Measurements from ENCODE around the gene IDH2.
"Not testable (repeated sequence)": the region's sequence is repeated elsewhere in the genome, so short reads cannot be mapped to it uniquely, and the experiment has no call there.

The IDH2 gene

DNA sequence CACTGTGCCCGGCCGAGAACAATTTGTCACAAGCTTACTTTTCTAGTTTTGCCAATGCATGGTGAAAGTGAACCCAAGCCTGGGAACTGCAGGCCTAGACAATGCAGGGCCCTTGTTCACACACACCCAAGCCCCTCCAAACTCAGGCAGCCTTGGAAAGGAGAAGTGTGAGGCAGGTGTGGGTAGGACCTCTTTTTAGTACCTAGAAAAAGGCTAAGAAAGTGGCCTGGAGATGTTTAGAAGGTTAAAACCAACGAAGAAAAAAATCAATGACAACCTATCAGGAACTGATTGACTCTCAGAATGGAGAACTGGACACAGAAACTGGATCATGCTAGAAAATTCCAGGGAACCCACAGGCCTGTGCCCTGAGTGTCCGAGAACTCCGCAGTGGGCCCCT is 18.8 kb downstream of the IDH2 start:
- FAIRE-seq: no peak

DNA sequence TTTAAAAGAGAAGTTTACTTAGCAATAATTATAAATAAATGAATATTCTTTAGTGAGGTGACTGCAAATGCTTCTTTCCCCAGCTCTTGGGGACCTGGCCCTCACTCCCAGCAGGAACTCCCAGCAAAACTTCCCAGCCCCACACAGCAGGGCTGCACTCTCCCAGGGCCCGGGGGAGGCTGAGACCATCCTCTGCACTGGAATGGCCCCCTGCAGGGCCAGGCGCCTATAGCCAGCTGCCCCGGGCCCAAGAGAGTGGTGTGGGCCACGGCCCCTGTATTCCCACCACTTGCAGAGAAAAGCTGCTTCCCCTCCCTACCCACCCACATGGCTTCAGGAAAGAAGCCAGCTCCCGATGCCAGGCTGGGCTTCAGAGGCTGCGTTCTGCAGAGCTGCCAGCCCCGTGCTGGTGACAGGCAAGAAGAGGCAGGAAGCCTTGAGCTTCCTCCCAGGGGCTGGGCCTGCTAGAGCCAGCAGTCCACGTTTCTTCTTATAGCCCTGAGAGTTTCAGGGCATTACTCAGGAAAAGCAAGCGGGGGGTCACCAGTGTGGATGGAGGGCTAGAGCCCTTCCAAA is 20.0 kb downstream of the IDH2 start:
- no peak for FAIRE-seq

DNA sequence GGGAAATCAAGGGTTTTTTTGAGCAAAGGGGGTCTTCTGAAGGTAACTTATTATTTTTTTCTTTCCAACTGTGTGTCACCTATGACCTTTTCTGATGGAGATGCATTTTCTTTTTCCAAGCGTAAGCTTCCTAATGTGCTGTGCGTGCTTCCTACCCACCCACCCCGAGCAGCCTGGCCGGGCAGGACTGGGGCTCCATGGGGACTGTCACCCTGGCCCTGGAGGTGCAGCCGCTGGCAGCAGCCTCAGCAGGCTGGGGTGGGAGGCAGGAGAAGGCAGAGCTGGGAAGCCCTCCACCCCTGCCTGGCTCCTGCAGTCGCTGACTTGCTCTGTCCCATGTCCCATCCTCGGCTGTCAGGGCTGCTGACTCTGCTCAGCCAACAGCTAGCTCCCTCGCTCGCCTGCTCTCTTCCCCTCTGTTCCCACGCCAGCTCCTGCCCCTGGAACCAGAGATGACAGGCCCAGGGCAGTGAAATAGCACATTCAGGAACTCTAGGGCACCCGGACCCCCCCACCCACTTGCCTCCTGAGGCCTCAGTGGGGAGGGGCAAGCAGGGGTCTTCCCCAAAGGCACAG is 21.4 kb downstream of the IDH2 start:
- FAIRE-seq: no peak

GRCh38 chr15:90080458-90080755 is 21.9 kb downstream of the IDH2 start:
- no peak for FAIRE-seq

- FAIRE-seq: no peak
Measured at GRCh38 chr15:90079619-90080457, 22.4 kb downstream of the IDH2 start.

- FAIRE-seq: no peak
Measured at GRCh38 chr15:90078965-90079364, 23.3 kb downstream of the IDH2 start.

GRCh38 chr15:90076716-90077115 is 25.6 kb downstream of the IDH2 start:
- FAIRE-seq: no peak

DNA sequence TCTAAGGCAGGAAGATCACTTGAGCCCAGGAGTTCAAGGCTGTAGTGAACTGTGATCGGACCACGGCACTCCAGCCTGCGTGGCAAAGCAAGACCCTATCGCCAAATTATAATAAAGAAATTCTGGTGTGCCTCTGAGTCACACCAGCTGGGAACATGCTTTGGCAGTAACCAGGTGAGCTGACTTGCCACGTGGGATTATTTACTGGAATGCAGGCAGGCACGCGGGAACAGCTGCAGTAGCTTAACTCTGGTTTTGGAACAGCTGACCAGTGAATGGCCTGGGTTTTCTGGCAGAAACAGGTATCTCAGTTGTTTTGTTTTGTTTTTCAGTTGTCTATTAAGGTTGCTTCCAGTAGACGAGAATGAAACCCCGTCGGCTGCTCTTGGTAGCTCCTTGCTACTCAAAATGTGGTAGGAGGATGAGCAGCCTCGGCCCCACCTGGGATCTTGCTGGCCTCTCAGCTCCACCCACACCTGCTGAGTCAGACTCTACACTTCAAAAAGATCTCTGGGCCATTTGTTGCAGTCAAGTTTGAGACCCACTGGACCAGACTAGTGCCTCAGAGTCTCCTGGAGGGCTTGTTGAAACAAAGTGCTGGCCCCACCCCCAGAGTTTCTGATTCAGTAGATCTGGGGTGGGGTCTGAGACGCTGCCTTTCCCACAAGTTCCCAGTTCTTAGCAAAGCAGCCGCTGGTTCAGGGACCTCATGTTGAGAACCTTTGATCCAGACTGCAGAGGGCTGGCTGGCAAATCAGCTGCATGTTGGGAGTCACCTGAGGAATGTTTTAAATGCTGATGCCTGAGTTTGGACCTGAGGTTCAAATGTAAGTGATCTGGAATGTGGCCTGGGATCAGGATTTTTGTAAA is 26.6 kb downstream of the IDH2 start:
- FAIRE-seq: no peak

DNA sequence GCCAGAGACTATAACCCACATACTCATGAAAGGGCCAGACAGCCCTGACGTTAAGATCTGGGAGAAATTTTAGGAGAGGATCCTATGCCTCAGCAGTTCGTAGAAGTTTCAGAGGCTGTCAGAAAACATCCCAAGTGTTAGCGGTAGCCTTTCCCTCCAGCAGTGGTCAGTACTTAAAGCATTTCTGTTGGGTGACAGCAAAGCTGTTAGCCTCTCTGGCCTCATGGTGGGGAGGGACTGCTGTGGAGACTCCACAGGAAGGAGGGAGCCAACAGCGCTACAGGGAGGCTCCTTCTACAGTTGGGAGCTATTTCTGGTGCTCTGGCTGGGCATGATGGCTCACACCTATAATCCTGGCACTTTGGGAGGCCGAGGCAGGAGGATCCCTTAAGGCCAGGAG is 27.4 kb downstream of the IDH2 start:
- no peak for FAIRE-seq

GRCh38 chr15:90074023-90074422 is 28.2 kb downstream of the IDH2 start:
- no peak for FAIRE-seq

DNA sequence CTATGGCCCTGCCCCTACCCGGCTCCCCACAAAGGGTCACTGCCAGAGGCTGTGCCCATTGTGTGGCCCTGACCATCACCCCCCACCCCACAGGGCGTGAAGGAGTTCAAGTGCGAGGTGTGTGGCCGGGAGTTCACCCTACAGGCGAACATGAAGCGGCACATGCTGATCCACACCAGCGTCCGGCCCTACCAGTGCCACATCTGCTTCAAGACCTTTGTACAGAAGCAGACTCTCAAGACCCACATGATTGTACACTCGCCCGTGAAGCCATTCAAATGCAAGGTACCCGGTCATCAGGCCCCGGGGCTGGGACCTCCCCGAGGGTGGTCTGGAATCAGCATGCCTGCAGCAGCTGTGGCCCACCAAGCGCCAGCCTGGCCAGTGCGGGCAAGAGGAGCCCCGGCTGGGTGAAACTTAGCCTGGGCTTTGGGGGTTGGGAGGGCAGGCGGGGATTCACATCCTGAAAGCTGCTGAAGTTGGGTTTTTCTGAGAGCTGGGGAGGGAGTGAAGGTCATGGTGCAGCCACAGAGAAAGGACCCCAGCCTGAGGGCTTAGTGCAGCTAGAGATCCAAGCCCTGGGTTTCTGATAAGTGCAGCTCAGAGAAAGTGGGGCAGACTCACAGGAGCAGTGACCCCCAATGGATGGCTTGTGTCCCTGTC is 29.2 kb downstream of the IDH2 start:
- no peak for FAIRE-seq

GRCh38 chr15:90071220-90071807 is 31.0 kb downstream of the IDH2 start:
- no peak for FAIRE-seq

DNA sequence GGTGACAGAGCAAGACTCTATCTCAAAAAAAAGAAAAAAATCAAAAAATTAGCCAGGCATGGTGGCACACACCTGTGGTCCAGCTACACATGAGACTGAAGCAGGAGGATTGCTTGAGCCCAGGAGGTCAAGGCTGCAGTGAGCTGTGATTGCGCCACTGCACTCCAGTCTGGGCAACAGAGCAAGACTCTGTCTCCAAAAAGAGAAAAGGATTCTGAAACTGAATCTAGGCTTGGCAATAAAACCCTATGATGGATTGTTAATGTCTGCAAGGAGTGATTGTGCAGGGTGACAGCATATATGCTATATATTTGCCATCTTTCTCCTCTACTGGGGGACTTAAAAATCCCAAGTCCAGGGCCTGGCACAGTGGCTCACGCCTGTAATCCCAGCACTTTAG is 31.6 kb downstream of the IDH2 start:
- FAIRE-seq: not testable (repeated sequence)

- FAIRE-seq: no peak
Measured at GRCh38 chr15:90067953-90068606, 34.2 kb downstream of the IDH2 start.

GRCh38 chr15:90067181-90067952 is 34.9 kb downstream of the IDH2 start:
- FAIRE-seq: no peak

GRCh38 chr15:90065682-90066049 is 36.6 kb downstream of the IDH2 start:
- no peak for FAIRE-seq

DNA sequence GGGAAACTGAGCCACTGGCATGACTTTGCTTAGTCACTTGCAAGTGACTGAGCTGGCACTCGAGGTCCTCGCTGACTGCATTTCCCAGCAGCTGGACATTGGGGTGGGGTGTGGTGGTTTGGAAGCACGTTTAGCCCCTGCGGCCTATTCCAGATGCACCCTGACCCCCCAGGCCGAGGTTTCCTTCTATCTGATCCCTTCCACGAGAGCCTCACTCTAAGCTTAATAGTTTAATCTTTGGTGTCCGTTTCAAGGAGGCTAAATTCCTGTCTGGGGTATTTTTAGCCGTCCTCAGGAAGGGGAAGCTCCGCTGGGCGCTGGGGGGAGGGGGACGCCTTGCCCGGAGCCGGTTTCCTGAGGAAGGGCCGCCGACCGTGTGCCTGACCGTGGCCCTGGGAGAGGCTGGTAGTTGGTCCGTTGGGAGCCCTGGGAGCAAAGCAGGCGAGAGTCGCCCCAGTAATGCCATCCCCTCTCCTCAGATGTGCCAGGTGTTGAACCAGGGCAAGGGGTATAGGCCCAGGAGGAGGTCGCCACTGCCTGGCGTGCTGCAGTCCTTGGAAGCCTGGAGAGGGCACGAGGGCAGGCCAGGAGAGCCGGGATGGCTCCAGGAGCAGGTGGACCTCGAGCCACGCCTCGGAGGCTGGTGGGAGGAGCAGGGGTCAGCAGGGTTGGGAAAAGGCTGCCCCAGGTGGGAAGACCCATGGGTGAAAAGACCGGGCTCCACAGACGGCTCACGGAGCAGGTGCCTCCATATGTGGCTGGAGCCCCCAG is 37.2 kb downstream of the IDH2 start:
- no peak for FAIRE-seq

DNA sequence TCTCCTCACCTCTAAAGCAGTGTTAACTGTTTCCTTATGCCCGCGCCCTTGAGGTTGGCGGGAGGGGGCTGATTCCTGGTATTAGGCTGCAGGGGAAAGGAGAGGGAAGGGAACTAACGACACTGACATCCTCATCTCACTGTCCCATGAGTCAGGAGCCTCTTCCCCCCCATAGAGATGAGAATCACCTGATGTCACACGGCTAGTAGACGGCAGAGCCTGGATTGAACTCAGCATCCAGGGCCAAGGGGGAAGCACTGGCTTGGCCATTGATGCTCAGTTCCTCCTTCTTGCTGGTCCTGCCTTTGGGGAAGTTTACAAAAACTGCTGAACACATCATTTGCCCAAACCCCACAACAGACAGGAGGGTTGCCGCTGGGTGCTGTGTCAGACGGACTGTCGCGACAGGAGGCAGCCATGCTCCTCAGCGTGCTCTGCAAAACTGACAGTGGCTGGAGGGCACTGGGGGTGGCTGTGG is 38.5 kb downstream of the IDH2 start:
- no peak for FAIRE-seq

- no peak for FAIRE-seq
Measured at GRCh38 chr15:90062973-90063769, 39.1 kb downstream of the IDH2 start.

Measured in A204.1 (cell line).